GM18873 (cell line): ENCODE results near the gene C14orf93.
"Not testable (repeated sequence)": the region's sequence is repeated elsewhere in the genome, so short reads cannot be mapped to it uniquely, and the experiment has no call there.

Experiments used
- ATAC-seq: cut with Tn5 transposase; IDR thresholded peaks from one replicate; pipeline ENCODE4 v1.9.1; 2021; ENCODE audit warnings: mild to moderate bottlenecking, moderate library complexity, moderate number of reproducible peaks; ENCODE audit not compliant: unreplicated experiment, low FRiP score

C14orf93 gene

DNA sequence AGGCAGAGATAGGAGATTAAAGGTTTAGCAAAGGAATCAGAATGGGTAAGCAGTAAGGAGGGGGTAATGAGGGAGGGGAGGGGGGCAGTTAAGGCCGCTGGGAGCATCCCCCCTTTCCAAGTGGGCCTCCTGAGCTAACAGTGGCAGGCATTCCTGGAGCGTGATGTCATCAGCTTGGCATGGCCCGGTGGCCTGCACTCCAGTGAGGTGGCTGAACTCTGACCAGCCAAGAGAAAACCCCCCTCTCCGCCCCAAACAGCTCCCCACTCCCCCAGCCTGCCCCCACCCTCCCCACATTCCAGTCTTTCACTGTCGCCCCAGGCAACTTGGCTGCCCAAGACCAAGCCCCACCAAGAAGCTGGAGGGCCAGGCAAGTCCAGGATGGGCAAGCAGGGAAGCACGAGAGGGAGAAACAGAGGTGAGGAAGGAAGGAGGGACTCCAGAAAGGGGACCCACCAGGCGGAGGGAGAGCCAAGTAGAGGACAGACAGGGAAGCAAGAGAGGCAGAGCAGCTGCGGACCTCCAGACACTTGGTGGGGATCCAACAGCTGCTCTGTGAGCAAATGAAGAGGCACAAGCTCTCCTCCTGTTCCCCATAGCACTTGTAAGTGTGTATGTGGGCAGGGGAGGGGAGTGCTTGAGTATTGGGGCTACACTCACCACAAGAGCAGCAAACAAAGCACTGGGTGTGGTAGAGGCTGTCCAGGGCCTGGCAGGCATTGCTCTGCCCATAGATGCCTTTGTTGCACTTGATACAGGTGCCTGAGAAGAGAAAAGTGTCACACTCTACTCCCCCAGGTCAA, 32.1 kb downstream of the C14orf93 start:
- ATAC-seq: no peak

- ATAC-seq: no peak
Measured at GRCh38 chr14:22977434-22977683, 32.6 kb downstream of the C14orf93 start.

GRCh38 chr14:22976620-22977433, 33.1 kb downstream of the C14orf93 start:
- ATAC-seq: no peak

DNA sequence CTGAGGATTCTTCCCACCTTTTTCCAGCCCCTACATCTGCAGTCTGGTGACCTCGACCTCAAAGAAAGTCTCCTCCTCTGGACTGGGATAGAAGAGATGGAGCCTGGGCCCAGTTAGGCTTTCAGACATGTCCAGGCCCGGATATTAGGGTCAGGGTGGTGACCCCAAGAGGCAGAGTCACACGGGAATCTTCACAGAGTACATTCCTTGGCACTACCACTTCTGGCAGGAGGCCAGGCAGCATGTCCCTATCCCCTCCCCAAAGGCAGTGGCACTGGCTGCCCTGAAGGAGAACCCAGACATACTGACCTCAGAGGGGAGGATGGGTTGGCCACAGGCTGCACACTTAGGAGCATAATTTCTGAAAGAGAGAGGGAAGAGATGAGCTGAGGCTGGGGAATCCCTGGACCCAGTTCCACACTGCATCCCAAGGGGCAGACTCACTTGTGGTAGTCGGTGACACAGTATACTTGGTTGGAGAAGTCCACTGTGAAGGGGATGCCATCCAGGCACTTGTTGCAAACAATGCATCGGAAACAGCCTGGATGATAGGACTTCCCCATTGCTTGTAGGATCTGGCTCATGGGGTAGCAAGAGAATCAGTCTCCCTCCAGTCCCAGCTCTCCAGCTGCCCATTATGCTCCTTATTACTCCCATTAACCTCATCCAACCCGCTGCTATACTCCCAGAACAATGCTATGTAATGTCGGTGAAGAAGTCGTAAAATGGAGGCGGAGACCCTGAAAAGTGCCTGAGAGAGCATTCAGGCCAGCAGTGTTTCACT, 35.2 kb downstream of the C14orf93 start:
- ATAC-seq: no peak

GRCh38 chr14:22973217-22974032, 36.5 kb downstream of the C14orf93 start:
- ATAC-seq: no peak

- no peak for ATAC-seq
Measured at GRCh38 chr14:22972313-22972930, 37.5 kb downstream of the C14orf93 start.

GRCh38 chr14:22971152-22971551, 38.8 kb downstream of the C14orf93 start:
- no peak for ATAC-seq

DNA sequence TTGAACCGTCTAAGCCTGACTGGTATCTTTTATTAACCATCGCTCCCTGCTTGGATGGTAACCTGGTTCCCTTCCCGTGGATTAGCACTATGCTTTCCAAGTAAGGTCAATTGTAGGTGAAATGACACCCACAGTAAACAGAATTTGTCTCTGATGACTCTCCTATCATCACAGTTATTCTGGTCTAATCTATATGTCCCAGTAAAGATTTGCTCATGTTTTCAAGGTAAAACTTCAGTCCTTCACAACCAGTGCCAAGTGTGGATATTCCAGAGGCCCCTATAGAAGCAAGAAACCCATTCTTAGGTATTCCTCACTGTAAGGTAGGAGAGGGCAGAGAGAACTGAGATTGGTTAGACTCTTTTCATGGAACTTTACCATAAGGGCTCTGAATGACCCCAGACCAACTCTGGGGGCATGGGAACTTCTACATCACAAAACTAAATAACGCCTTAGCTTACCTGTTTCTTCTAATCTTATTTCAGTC, 43.1 kb downstream of the C14orf93 start:
- no peak for ATAC-seq

- ATAC-seq: not testable (repeated sequence)
Measured at GRCh38 chr14:22965916-22966782, 43.8 kb downstream of the C14orf93 start.

DNA sequence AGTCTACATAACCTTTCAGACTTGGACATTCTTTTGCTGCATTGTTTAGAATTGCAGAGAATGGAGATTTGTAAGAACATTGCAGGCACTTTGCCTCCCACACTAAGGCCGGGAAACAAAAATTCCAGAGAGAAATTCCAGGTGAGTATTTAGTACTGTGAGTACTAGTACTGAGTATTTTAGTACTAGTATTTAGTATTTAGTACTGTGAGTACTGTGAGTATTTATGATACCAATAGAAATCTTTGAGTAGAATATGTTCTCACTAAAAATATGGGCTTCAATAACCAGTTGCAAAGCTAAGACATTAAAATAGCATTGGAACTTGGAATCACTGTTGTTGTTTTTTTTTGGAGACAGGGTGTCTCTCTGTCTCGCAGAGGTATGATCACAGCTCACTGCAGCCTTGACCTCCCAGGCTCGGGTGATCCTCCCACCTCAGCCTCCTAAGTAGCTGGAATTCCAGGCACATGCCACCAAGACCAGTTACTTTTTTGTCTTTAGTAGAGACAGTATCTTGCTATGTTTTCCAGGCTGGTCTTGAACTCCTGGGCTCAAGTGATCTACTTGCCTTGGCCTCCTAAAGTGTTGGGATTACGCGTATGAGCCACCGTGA, 47.8 kb downstream of the C14orf93 start:
- ATAC-seq: no peak

- no peak for ATAC-seq
Measured at GRCh38 chr14:22955702-22956569, 54.0 kb downstream of the C14orf93 start.

- no peak for ATAC-seq
Measured at GRCh38 chr14:22952418-22952817, 57.5 kb downstream of the C14orf93 start.

DNA sequence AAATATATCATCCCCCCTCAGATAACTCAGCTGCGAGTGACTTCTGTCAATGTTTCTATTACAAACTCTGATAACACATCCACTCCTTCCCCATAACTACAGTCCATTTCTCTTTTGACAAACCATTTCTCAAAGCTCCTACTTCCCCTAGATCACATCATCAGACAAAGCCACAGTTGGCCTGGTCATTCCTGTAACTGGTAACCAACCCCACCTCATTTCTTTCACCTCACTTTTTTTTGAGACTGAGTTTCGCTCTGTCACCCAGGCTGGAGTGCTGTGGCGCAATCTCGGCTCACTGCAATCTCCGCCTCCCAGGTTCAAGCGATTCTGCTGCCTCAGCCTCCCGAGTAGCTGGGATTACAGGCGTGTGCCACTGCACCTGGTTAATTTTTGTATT, 58.1 kb downstream of the C14orf93 start:
- not testable (repeated sequence) for ATAC-seq

- ATAC-seq: no peak
Measured at GRCh38 chr14:22945642-22946041, 64.3 kb downstream of the C14orf93 start.

DNA sequence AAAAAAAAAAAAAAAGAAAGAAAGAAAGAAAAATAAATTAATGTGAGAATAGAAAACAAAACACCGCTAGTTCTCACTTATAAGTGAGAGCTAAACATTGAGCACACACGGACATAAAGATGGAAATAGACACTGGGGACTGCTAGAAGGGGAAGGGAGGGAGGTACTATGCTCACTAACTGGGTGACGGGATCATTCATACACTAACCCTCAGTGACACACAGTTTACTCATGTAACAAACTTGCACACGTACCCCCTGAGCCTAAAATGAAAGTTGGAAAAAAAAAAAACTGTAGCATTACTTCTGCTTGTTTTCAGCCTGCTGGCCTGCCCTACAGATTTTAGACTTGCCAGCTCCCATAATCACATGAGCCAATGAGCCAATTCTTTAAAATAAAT, 70.3 kb downstream of the C14orf93 start:
- no peak for ATAC-seq
